Peyer's patch (tissue), 4 donors: Measurements from ENCODE around the gene PLG. TPM values are rescaled to one million over a fixed set of nuclear protein-coding genes. Genes with fewer than 3 reads are reported as not detected.
A peak's percentile ranks its signal among the peaks of the same experiment; 100 is the strongest.
"Not testable (repeated sequence)": the region's sequence is repeated elsewhere in the genome, so short reads cannot be mapped to it uniquely, and the experiment has no call there.

Source experiments
- DNase-seq, 3 donors: peaks; one replicate each; pipeline ENCODE4 v3.0.0-alpha.2; 2017 to 2019
- H3K27ac ChIP-seq, 4 donors: fragments of 200-600 bp; sonication (generic); one replicate each; pipeline ENCODE4 v1.5.1; 2016 to 2019
- H3K27me3 ChIP-seq, 2 donors: fragments of 200-600 bp; sonication (generic); one replicate each; pipeline ENCODE4 v1.5.1; 2019
- H3K36me3 ChIP-seq, 3 donors: fragments of 200-600 bp; sonication (generic); one replicate each; pipeline ENCODE4 v1.5.1; 2016 to 2019
- H3K4me1 ChIP-seq, 4 donors: fragments of 200-600 bp; sonication (generic); one replicate each; pipeline ENCODE4 v1.5.1; 2016 to 2019
- H3K4me3 ChIP-seq, 4 donors: fragments of 200-600 bp; sonication (generic); 1 replicate in 3 of 4; 2 replicates in 1 of 4; pipeline ENCODE4 v1.5.1; 2016 to 2019; ENCODE audit warnings: mild to moderate bottlenecking in 1 of 4
- H3K9me3 ChIP-seq, 4 donors: fragments of 200-600 bp; sonication (generic); one replicate each; pipeline ENCODE4 v1.5.1; 2016 to 2019; ENCODE audit warnings: mild to moderate bottlenecking in 1 of 4
- CTCF ChIP-seq, 6 experiments: fragments of 450-650 bp in 4 of 6; fragments of 200-600 bp in 2 of 6; sonication (generic) in 1 of 6; IDR thresholded peaks; one replicate each; pipeline ENCODE4 v1.5.1; 2017 to 2019; ENCODE audit warnings: antibody characterized with exemption in 6 of 6, mild to moderate bottlenecking in 3 of 6, moderate library complexity in 1 of 6
- POLR2A ChIP-seq, 2 donors: fragments of 450-650 bp; IDR thresholded peaks; one replicate each; pipeline ENCODE4 v1.5.1; 2017; ENCODE audit warnings: antibody characterized with exemption in 2 of 2, mild to moderate bottlenecking in 2 of 2, moderate library complexity in 2 of 2
- total RNA-seq, 4 donors: library from RNA; depleted of rRNA; stranded (reverse); fragments of >200 nt; gene quantifications; one replicate each; pipeline ENCODE4 v1.1.0, GENCODE V29; 2016

PLG gene
- total RNA-seq, 4 donors from 2014 or later: not detected

- Histone ChIP-seq H3K4me1 (no peaks in the 10 kb centered on the region), H3K4me3 (no peak overlapping the region), H3K36me3 (no peaks in the 10 kb centered on the region), H3K27ac (no peak overlapping the region), H3K9me3 (no peaks in the 10 kb centered on the region), H3K27me3 (no peaks in the 10 kb centered on the region)
- DNase-seq: no peak
- TF ChIP-seq POLR2A (IDR thresholded peaks at IDR 0.05) (no peak), CTCF (IDR thresholded peaks at IDR 0.05) (no peak)
These were observed 4.2 kb upstream of the PLG start for GRCh38 chr6:160697826-160698225.

- not testable (repeated sequence) for H3K27me3 ChIP-seq, H3K36me3 ChIP-seq, DNase-seq, H3K27ac ChIP-seq, H3K9me3 ChIP-seq, H3K4me3 ChIP-seq, H3K4me1 ChIP-seq
These were observed 2.6 kb downstream of the PLG start for GRCh38 chr6:160704688-160705087.

- H3K27ac ChIP-seq, DNase-seq: not testable (repeated sequence)
These were observed 6.9 kb downstream of the PLG start for GRCh38 chr6:160708993-160709392.

GRCh38 chr6:160714731-160715316, 12.8 kb downstream of the PLG start:
- Histone ChIP-seq H3K27ac (no peak overlapping the region), H3K27me3 (no peaks in the 10 kb centered on the region), H3K4me1 (no peaks in the 10 kb centered on the region), H3K4me3 (no peak overlapping the region), H3K36me3 (no peaks in the 10 kb centered on the region), H3K9me3 (no peaks in the 10 kb centered on the region)
- TF ChIP-seq POLR2A (IDR thresholded peaks at IDR 0.05): no peak
- TF ChIP-seq CTCF (IDR thresholded peaks at IDR 0.05): no peak
- DNase-seq: no peak

More at GRCh38 chr6:160708993-160709392, 6.9 kb downstream of the PLG start:
- H3K36me3 ChIP-seq, H3K9me3 ChIP-seq, H3K27me3 ChIP-seq, H3K4me3 ChIP-seq, H3K4me1 ChIP-seq: not testable (repeated sequence)

GRCh38 chr6:160730911-160731310, 28.9 kb downstream of the PLG start:
- Histone ChIP-seq H3K4me1 (no peaks in the 10 kb centered on the region), H3K9me3 (no peaks in the 10 kb centered on the region), H3K27ac (no peak overlapping the region), H3K4me3 (no peak overlapping the region), H3K36me3 (no peaks in the 10 kb centered on the region), H3K27me3 (no peaks in the 10 kb centered on the region)
- DNase-seq: no peak
- TF ChIP-seq CTCF (IDR thresholded peaks at IDR 0.05): no peak
- no peak for TF ChIP-seq POLR2A (IDR thresholded peaks at IDR 0.05)

GRCh38 chr6:160733050-160733646, 31.1 kb downstream of the PLG start:
- peak in 1 of 3 donors; percentile 60 for DNase-seq
- H3K9me3 ChIP-seq: no peaks in the 10 kb centered on the region
- H3K4me1 ChIP-seq: no peaks in the 10 kb centered on the region
- no peak overlapping the region for H3K4me3 ChIP-seq
- no peaks in the 10 kb centered on the region for H3K36me3 ChIP-seq
- TF ChIP-seq CTCF (IDR thresholded peaks at IDR 0.05): peak in 5 of 6 experiments; percentile 11 to 59 (median 55)
- no peak for TF ChIP-seq POLR2A (IDR thresholded peaks at IDR 0.05)
- no peaks in the 10 kb centered on the region for H3K27me3 ChIP-seq
- no peak overlapping the region for H3K27ac ChIP-seq

GRCh38 chr6:160734627-160735026, 32.6 kb downstream of the PLG start:
- TF ChIP-seq CTCF (IDR thresholded peaks at IDR 0.05): no peak
- no peaks in the 10 kb centered on the region for H3K27me3 ChIP-seq
- no peak for DNase-seq
- H3K9me3 ChIP-seq: no peaks in the 10 kb centered on the region
- H3K27ac ChIP-seq: no peak overlapping the region
- no peaks in the 10 kb centered on the region for H3K4me1 ChIP-seq
- H3K4me3 ChIP-seq: no peak overlapping the region
- no peaks in the 10 kb centered on the region for H3K36me3 ChIP-seq
